GM12878 (cell line): ENCODE measurements around the gene ADCY7. TPM values are rescaled to one million over a fixed set of nuclear protein-coding genes. Genes with fewer than 3 reads are reported as not detected.

Experiments
- ATAC-seq: fragments of 200-7000 bp; cut with Tn5 transposase; 3 replicates; pipeline ENCODE4 v1.9.1; 2020; ENCODE audit warnings: mild to moderate bottlenecking, moderate library complexity
- BruUV-seq: library from RNA; stranded (reverse); fragments of 400-500 nt; replicated peaks from 2 replicates; lab custom pipeline; 2021; lab: Mats Ljungman, UMichigan
- CTCF ChIA-PET: fragments of 300-600 bp; sonication (Branson Sonifier 250); formaldehyde crosslinking; extraction: SDS; loops from one replicate; lab custom pipeline; 2021; ENCODE audit warnings: inconsistent platforms; lab: Yijun Ruan, JAX
- POLR2A ChIA-PET: fragments of 350-600 bp; formaldehyde crosslinking; extraction: SDS; loops from one replicate; lab custom pipeline; 2021; ENCODE audit warnings: inconsistent platforms; lab: Charles Lee
- RAD21 ChIA-PET: fragments of 300-600 bp; sonication (Branson Sonifier 250); formaldehyde crosslinking; loops from one replicate; lab custom pipeline; 2023; ENCODE audit warnings: antibody characterized with exemption; ENCODE audit not compliant: unreplicated experiment; lab: Charles Lee
- SMC1A ChIA-PET: fragments of 300-600 bp; sonication (Branson Sonifier 250); formaldehyde crosslinking; loops from one replicate; lab custom pipeline; 2023; ENCODE audit not compliant: unreplicated experiment, uncharacterized antibody; lab: Charles Lee
- DNase-seq: peaks from one replicate; pipeline ENCODE4 v3.0.0-alpha.2; 2011; ENCODE audit warnings: low read depth, low spot score
- FAIRE-seq: peaks from 3 replicates; lab custom pipeline; 2011; peaks lifted over from hg19 to GRCh38; lab: Jason Lieb, UNC
- H2AFZ ChIP-seq: 2 replicates; pipeline ENCODE4 v1.6.0; 2011; ENCODE audit warnings: low read depth, low read length, control low read depth; ENCODE audit not compliant: control insufficient read depth
- H3K27ac ChIP-seq: 2 replicates; pipeline ENCODE4 v1.5.1; 2011; ENCODE audit warnings: control low read depth; ENCODE audit not compliant: control insufficient read depth, insufficient read depth
- H3K27me3 ChIP-seq, 2 experiments: replicated peaks in 1 of 2; 2 replicates each; pipeline versions ENCODE4 v1.6.0 to v1.6.1; 2011; ENCODE audit warnings: low read length in 1 of 2; ENCODE audit not compliant: control insufficient read depth in 2 of 2, insufficient read depth in 2 of 2
- H3K36me3 ChIP-seq, 2 experiments: 2 replicates each; pipeline ENCODE4 v1.5.1; 2011; ENCODE audit warnings: low read length in 1 of 2; ENCODE audit not compliant: control insufficient read depth in 2 of 2, insufficient read depth in 2 of 2
- H3K4me1 ChIP-seq: 2 replicates; pipeline ENCODE4 v1.6.1; 2011; ENCODE audit warnings: mild to moderate bottlenecking, low read length, moderate library complexity, mixed read lengths; ENCODE audit not compliant: control insufficient read depth, insufficient read depth
- H3K4me2 ChIP-seq: 2 replicates; pipeline ENCODE4 v1.6.0; 2011; ENCODE audit warnings: control low read depth; ENCODE audit not compliant: control insufficient read depth, insufficient read depth
- H3K4me3 ChIP-seq: fragments of 200-600 bp; sonication (generic); 2 replicates; pipeline ENCODE4 v1.5.1; 2016
- H3K79me2 ChIP-seq: 2 replicates; pipeline ENCODE4 v1.6.0; 2011; ENCODE audit warnings: low read length; ENCODE audit not compliant: control insufficient read depth, insufficient read depth
- H3K9ac ChIP-seq: 2 replicates; pipeline ENCODE4 v1.8.0; 2011; ENCODE audit warnings: low read length, control low read depth, mixed read lengths; ENCODE audit not compliant: control insufficient read depth, insufficient read depth
- H3K9me3 ChIP-seq: replicated peaks from 3 replicates; pipeline ENCODE4 v1.5.1; 2011; ENCODE audit warnings: mild to moderate bottlenecking, low read length; ENCODE audit not compliant: control insufficient read depth, insufficient read depth
- H4K20me1 ChIP-seq: 2 replicates; pipeline ENCODE4 v1.6.0; 2011; ENCODE audit not compliant: control insufficient read depth, insufficient read depth
- EP300 ChIP-seq, 2 experiments: fragments of 150-350 bp in 1 of 2; IDR thresholded peaks; 2 replicates each; pipeline ENCODE4 v1.6.1; 2011 to 2012; ENCODE audit warnings: low read depth in 2 of 2, low read length in 2 of 2, borderline replicate concordance in 1 of 2, improper control_type of control experiment in 1 of 2, inconsistent platforms in 1 of 2; ENCODE audit not compliant: control insufficient read depth in 1 of 2
- FOXM1 ChIP-seq: IDR thresholded peaks from 2 replicates; pipeline ENCODE4 v1.6.1; 2012; ENCODE audit warnings: low read depth, mild to moderate bottlenecking, inconsistent platforms, low read length, moderate library complexity
- IRF5 ChIP-seq: fragments of 450-650 bp; IDR thresholded peaks from 2 replicates; pipeline ENCODE4 v1.6.1; 2017; ENCODE audit warnings: borderline replicate concordance
- JUNB ChIP-seq: IDR thresholded peaks from 2 replicates; pipeline ENCODE4 v1.6.1; 2016; ENCODE audit warnings: antibody characterized with exemption, mild to moderate bottlenecking
- KDM1A ChIP-seq: fragments of 200-600 bp; sonication (generic); IDR thresholded peaks from 2 replicates; pipeline ENCODE4 v1.6.1; 2016; ENCODE audit warnings: borderline replicate concordance
- PAX8 ChIP-seq: fragments of 450-650 bp; IDR thresholded peaks from 2 replicates; pipeline ENCODE4 v1.6.1; 2017; ENCODE audit warnings: mild to moderate bottlenecking, moderate library complexity
- POLR2A ChIP-seq: IDR thresholded peaks from 2 replicates; pipeline ENCODE4 v1.6.1; 2011; ENCODE audit warnings: low read depth, mild to moderate bottlenecking, low read length
- REST ChIP-seq: IDR thresholded peaks from 2 replicates; pipeline ENCODE4 v1.6.1; 2012; ENCODE audit warnings: mild to moderate bottlenecking, low read depth, low read length
- SMAD1 ChIP-seq: fragments of 450-650 bp; IDR thresholded peaks from 2 replicates; pipeline ENCODE4 v1.6.1; 2018; ENCODE audit warnings: mild to moderate bottlenecking, low read depth; ENCODE audit not compliant: partially characterized antibody
- STAT3 ChIP-seq: IDR thresholded peaks from 2 replicates; pipeline ENCODE4 v1.6.1; 2011; ENCODE audit warnings: low read depth, low read length, improper control_type of control experiment
- WGBS: methylation state at CpG from one replicate; pipeline ENCODE4 v1.1.6; 2016; ENCODE audit warnings: low lambda C conversion rate; ENCODE audit not compliant: insufficient replicate concordance, insufficient coverage; ENCODE audit errors: missing lambda C conversion rate; 5-methylcytosine and 5-hydroxymethylcytosine counted together
- in situ Hi-C: fragments of 300-500 bp; cut with MboI; formaldehyde crosslinking; loops from 9 replicates; pipeline ENCODE4 v1.14.3; 2018; ENCODE audit warnings: mixed read lengths
- intact Hi-C: fragments of 100-400 bp; cut with micrococcal nuclease; formaldehyde crosslinking; loops from one replicate; pipeline ENCODE4 v1.14.2; 2022; ENCODE audit not compliant: unreplicated experiment
- polyA plus RNA-seq, 11 experiments: library from polyadenylated mRNA; depleted of rRNA in 4 of 11; unstranded in 6 of 11; stranded (reverse) in 5 of 11; fragments of >200 nt; fragmentation: Nextera tagmentation in 4 of 11; fragmentation: Illumina TruSeq in 1 of 11; extraction: Ambion mirVana in 4 of 11; extraction: Trizol in 1 of 11; gene quantifications; 1 replicate in 1 of 11; 2 replicates in 10 of 11; pipeline versions ENCODE4 v1.2.1 to v1.2.3, GENCODE V29; 2011 to 2016; ENCODE audit warnings: inconsistent platforms in 2 of 11, missing spikeins in 2 of 11, low read depth in 1 of 11
- total RNA-seq, 4 experiments: library from RNA; depleted of rRNA in 3 of 4; stranded (reverse); fragments of >200 nt in 3 of 4; fragmentation: Illumina TruSeq in 1 of 4; extraction: Trizol in 1 of 4; gene quantifications; 2 replicates each; pipeline versions ENCODE4 v1.2.1 to v1.2.3, GENCODE V29; 2013 to 2021

ADCY7 gene
- total and polyA plus RNA-seq, 10 of the 15 experiments (the other 5 are each of a cell fraction or from before 2014, with no cell fraction given) = 1.2 to 87.9 (median 24.4) TPM

GRCh38 chr16:50313596-50314478 lies 47.5 kb downstream of the ADCY7 start:
- H3K4me1 ChIP-seq = no peaks in the 10 kb centered on the region
- peaks cover 34 to 35% of the 10 kb centered on the region in 2 experiments; a peak in 3 of 4 replicates for H3K36me3 ChIP-seq
- no peak overlapping the region for H3K27ac ChIP-seq
- intact Hi-C loops = no loop called here
- no peak for ATAC-seq
- CTCF ChIA-PET = interaction anchor here (0.6 to 1.7 kb wide), 4 partner anchors 13 to 351 kb away, joined by 3 to 4 read pairs (median 3); no protein-coding TSS in a partner anchor
- FAIRE-seq = no peak
- H2AFZ ChIP-seq = no peak overlapping the region
- no peaks in the 10 kb centered on the region for H4K20me1 ChIP-seq
- H3K27me3 ChIP-seq = no peaks in the 10 kb centered on the region
- in situ Hi-C loops = no loop called here
- no peaks in the 10 kb centered on the region for H3K9me3 ChIP-seq
- 92% methylated on average over 31 of the region's 31 CpGs for WGBS
- no peak for DNase-seq
- no TSS peak for BruUV-seq
- TF ChIP-seq KDM1A (no peak), POLR2A (peak; percentile 53)
- TF ChIP-seq, all 136 proteins: peak for 1
- no peaks in the 10 kb centered on the region for H3K79me2 ChIP-seq
- ChIA-PET RAD21 (interaction anchor here (0.6 to 0.8 kb wide), 2 partner anchors 39 to 492 kb away, joined by 3 read pairs; no protein-coding TSS in a partner anchor), POLR2A (interaction anchor here (0.7 kb wide), 1 partner anchor 371 kb away, joined by 3 read pairs; no protein-coding TSS in a partner anchor), SMC1A (interaction anchor here (1.0 kb wide), 1 partner anchor 45 kb away, joined by 3 read pairs; no protein-coding TSS in a partner anchor)
- no peak overlapping the region for H3K4me2 ChIP-seq
- H3K4me3 ChIP-seq = no peak overlapping the region
- H3K9ac ChIP-seq = no peak overlapping the region

- Histone ChIP-seq H3K79me2 (no peaks in the 10 kb centered on the region), H3K27me3 (no peaks in the 10 kb centered on the region), H4K20me1 (no peaks in the 10 kb centered on the region), H3K9ac (no peak overlapping the region), H2AFZ (no peak overlapping the region), H3K9me3 (no peaks in the 10 kb centered on the region), H3K27ac (no peak overlapping the region), H3K4me3 (no peak overlapping the region), H3K4me2 (no peak overlapping the region), H3K36me3 (peaks cover 35 to 37% of the 10 kb centered on the region in 2 experiments; a peak in 3 of 4 replicates), H3K4me1 (no peaks in the 10 kb centered on the region)
- no peak for DNase-seq
- intact Hi-C loops = no loop called here
- WGBS = 82% methylated on average over 8 of the region's 8 CpGs
- ChIA-PET CTCF (interaction anchor here (0.9 to 1.7 kb wide), 3 partner anchors 12 to 42 kb away, joined by 3 to 4 read pairs (median 3); no protein-coding TSS in a partner anchor), RAD21 (interaction anchor here (0.6 to 0.8 kb wide), 2 partner anchors 39 to 491 kb away, joined by 3 read pairs; no protein-coding TSS in a partner anchor), POLR2A (no interaction called here), SMC1A (interaction anchor here (1.0 kb wide), 1 partner anchor 44 kb away, joined by 3 read pairs; no protein-coding TSS in a partner anchor)
- in situ Hi-C loops = no loop called here
- no peak for FAIRE-seq
- ATAC-seq = no peak
- no TSS peak for BruUV-seq
- no peak for TF ChIP-seq REST
- no peak for TF ChIP-seq STAT3
- no peak for TF ChIP-seq PAX8
- no peak for TF ChIP-seq JUNB
- no peak for TF ChIP-seq SMAD1
- no peak for TF ChIP-seq IRF5
- TF ChIP-seq EP300 (IDR thresholded peaks at IDR 0.05; ENCODE audit: borderline replicate concordance in 1 of 2, control insufficient read depth in 1 of 2, low read depth in 2 of 2, low read length in 2 of 2) = no peak
- no peak for TF ChIP-seq FOXM1
Observed at GRCh38 chr16:50314665-50315064, 48.3 kb downstream of the ADCY7 start.
